Measurements from ENCODE around the gene MMP3.

MMP3 gene

DNA sequence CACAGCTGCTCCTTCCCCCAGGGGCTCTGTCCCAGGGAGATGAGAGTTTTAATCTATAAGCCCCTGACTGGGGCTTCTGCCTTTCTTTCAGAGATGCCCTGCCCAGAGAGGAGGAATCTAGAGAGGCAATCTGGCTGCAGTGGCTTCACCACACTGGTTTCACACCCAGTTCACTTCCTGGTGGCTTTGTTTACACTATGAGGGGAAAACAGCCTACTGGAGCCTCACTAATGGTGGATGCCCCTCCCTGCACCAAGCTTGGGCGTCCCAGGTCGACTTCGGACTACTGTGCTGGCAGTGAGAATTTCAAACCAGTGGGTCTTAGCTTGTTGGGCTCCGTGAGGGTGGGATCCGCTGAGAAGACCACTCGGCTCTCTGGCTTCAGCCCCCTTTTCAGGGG, 23.9 kb downstream of the MMP3 start:
- H3K27ac Mint-ChIP-seq, result no peak overlapping the region
- H3K27me3 Mint-ChIP-seq (ENCODE audit: low read depth, poor library complexity), result peaks cover 4% of the 10 kb centered on the region
- no peaks in the 10 kb centered on the region for H3K4me1 Mint-ChIP-seq
- no peak overlapping the region for H3K4me3 Mint-ChIP-seq
- DNase-seq, result no peak
- TF ChIP-seq, protein P1, sequence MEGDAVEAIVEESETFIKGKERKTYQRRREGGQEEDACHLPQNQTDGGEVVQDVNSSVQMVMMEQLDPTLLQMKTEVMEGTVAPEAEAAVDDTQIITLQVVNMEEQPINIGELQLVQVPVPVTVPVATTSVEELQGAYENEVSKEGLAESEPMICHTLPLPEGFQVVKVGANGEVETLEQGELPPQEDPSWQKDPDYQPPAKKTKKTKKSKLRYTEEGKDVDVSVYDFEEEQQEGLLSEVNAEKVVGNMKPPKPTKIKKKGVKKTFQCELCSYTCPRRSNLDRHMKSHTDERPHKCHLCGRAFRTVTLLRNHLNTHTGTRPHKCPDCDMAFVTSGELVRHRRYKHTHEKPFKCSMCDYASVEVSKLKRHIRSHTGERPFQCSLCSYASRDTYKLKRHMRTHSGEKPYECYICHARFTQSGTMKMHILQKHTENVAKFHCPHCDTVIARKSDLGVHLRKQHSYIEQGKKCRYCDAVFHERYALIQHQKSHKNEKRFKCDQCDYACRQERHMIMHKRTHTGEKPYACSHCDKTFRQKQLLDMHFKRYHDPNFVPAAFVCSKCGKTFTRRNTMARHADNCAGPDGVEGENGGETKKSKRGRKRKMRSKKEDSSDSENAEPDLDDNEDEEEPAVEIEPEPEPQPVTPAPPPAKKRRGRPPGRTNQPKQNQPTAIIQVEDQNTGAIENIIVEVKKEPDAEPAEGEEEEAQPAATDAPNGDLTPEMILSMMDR (IDR thresholded peaks at IDR 0.05), result no peak
- H3K36me3 Mint-ChIP-seq (ENCODE audit: low read depth), result peaks cover 5% of the 10 kb centered on the region
- H3K9me3 Mint-ChIP-seq, result peaks cover 38% of the 10 kb centered on the region

DNA sequence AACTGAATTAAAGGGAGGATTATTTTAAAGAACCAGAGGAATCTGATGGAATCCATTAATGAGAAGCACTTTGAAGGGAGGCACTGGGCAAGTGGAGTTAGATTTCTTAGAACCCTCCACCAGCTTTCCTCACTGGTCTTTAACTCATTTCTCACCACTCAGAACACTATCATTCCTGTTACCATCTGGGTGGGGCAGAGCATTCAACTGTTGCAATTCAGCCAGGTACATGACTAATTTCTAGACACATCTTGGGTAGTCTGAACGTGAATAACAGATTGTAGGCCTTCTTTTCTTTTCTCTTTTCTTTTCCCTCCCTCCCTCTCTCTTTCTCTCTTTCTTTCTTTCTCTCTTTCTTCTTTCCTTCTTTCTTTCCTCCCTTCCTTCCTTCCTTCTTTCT, 29.9 kb downstream of the MMP3 start:
- Mint-ChIP-seq H3K9me3 (peaks cover 41% of the 10 kb centered on the region), H3K4me3 (no peak overlapping the region), H3K36me3 (ENCODE audit: low read depth) (peaks cover 4% of the 10 kb centered on the region), H3K27ac (no peak overlapping the region), H3K4me1 (no peaks in the 10 kb centered on the region), H3K27me3 (ENCODE audit: low read depth, poor library complexity) (peaks cover 8% of the 10 kb centered on the region)
- TF ChIP-seq, protein P1 (IDR thresholded peaks at IDR 0.05), result no peak
- no peak for DNase-seq

DNA sequence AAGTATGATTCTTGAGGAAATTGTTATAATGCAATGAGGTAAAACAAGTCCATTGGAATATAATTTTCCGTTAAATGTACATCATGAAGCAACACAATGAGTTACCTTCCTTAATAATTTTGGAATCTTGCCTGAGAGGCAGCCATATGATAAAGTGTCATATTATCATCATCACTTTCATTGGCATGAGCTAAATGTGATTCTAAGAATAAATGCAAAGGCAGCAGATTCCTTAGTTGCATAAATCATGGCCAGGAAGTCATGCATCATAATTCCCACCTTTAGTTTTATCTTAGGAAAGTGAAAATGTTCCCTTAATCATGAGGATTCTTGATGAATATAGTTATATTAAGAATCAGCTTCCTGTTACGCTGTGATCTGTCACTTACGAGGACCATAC, 31.2 kb downstream of the MMP3 start:
- H3K36me3 Mint-ChIP-seq (ENCODE audit: low read depth), result no peaks in the 10 kb centered on the region
- H3K4me3 Mint-ChIP-seq, result no peak overlapping the region
- TF ChIP-seq, protein P1 (IDR thresholded peaks at IDR 0.05), result no peak
- H3K27ac Mint-ChIP-seq, result no peak overlapping the region
- peaks cover 34% of the 10 kb centered on the region for H3K9me3 Mint-ChIP-seq
- H3K4me1 Mint-ChIP-seq, result no peaks in the 10 kb centered on the region
- peaks cover 8% of the 10 kb centered on the region for H3K27me3 Mint-ChIP-seq (ENCODE audit: low read depth, poor library complexity)
- DNase-seq, result no peak

DNA sequence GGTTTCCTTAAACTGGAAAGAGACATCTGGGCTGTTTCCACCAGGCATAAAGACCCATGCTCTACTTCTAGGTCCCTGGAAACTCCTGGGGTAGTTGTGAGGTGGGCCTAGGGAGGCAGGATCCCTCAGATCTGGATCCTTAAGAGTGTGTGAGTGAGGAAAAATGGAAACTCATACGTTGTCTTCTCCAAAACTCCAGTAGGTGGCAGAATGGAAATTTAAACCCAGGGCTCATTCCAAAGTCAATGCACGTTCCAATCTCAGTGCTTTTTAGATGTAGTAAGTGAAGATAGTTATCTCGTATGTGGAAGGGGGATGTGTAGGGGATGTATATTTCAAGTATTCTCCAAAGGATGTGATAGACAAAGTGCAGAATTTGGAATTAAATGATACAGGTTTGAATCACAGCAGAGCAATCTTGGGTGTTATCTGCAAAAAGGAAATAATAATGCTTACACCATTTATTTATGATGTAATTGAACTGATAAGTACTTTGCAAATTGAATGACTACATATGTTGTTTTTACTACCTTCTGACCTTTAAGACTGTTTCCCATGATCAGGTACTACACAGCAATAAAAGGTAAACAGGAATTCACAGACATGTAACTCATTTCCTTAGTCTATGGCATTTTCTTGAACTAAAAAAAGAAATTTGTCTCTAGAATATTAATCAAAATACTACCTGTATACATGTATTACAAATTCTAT, 32.3 kb downstream of the MMP3 start:
- H3K36me3 Mint-ChIP-seq (ENCODE audit: low read depth), result no peaks in the 10 kb centered on the region

DNA sequence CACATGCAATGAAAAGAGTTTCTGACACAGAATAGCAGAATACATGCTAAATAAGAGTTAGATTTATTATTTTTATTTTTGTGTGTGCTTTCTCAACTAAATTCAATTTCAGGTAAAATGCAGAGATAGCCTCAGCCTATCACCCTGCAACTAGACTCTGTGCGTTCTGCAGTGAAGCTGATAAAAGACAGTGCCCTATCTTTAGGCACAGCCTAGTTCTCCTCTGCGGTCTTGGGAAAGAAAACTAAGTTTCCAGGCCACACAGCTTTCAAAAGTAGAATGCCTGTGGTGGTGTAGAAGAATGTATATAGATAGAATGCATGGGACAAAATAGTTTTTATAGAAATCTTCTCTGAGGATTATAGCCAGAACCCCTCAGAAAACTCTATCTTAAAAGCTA, 33.4 kb downstream of the MMP3 start:
- Mint-ChIP-seq H3K27me3 (ENCODE audit: low read depth, poor library complexity) (peaks cover 4% of the 10 kb centered on the region), H3K36me3 (ENCODE audit: low read depth) (no peaks in the 10 kb centered on the region), H3K4me3 (no peak overlapping the region), H3K9me3 (peaks cover 15% of the 10 kb centered on the region), H3K4me1 (no peaks in the 10 kb centered on the region), H3K27ac (no peak overlapping the region)
- no peak for DNase-seq
- TF ChIP-seq, protein P1 (IDR thresholded peaks at IDR 0.05), result no peak

More for the DNA sequence above, 32.3 kb downstream of the MMP3 start:
- Mint-ChIP-seq H3K9me3 (peaks cover 24% of the 10 kb centered on the region), H3K27me3 (ENCODE audit: low read depth, poor library complexity) (peaks cover 6% of the 10 kb centered on the region), H3K4me3 (no peak overlapping the region), H3K27ac (no peak overlapping the region), H3K4me1 (no peaks in the 10 kb centered on the region)
- TF ChIP-seq, protein P1 (IDR thresholded peaks at IDR 0.05), result peak; percentile 47
- DNase-seq, result no peak

DNA sequence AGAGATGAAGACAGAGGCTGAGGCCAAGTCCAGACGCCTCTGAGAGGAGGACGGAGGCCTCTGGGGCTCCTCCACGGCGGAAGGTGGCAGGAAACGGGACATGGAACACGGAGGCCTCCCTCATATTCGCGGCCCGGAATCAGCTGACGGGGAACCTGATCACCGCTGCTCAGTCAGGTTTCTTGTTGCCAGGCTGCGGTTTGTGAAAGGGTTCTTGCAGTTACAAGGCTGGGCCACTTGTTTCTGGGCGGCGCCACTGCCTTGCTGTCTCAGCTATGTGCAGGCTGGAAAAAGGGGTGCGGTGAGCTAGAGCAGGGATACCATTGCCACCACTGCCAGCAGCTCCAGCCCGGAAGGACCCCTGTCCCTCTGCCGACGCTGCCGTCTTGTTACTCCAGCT, 35.5 kb downstream of the MMP3 start:
- H3K4me1 Mint-ChIP-seq, result no peaks in the 10 kb centered on the region
- no peak overlapping the region for H3K27ac Mint-ChIP-seq
- TF ChIP-seq, protein P1 (IDR thresholded peaks at IDR 0.05), result peak; percentile 34
- H3K27me3 Mint-ChIP-seq (ENCODE audit: low read depth, poor library complexity), result peaks cover 3% of the 10 kb centered on the region
- H3K4me3 Mint-ChIP-seq, result no peak overlapping the region
- H3K36me3 Mint-ChIP-seq (ENCODE audit: low read depth), result no peaks in the 10 kb centered on the region
- peaks cover 11% of the 10 kb centered on the region for H3K9me3 Mint-ChIP-seq
- DNase-seq, result peak; percentile 41

Measured in nephron progenitor cell (in vitro differentiated cells).